ENCODE results near the gene GRAMD2A. TPM values are rescaled to one million over a fixed set of nuclear protein-coding genes. Genes with fewer than 3 reads are reported as not detected.

The GRAMD2A gene
- total RNA-seq, 4 donors from 2014 or later: 1.1 to 2.9 (median 2.2) TPM

GRCh38 chr15:72136170-72137051 is 61.2 kb downstream of the GRAMD2A start:
- Histone ChIP-seq H3K36me3 (peaks cover 0 to 5% (median 0%) of the 10 kb centered on the region in 3 donors), H3K4me1 (no peaks in the 10 kb centered on the region), H3K9me3 (no peaks in the 10 kb centered on the region), H3K27me3 (no peaks in the 10 kb centered on the region), H3K27ac (no peak overlapping the region), H3K4me3 (no peak overlapping the region)
- no peak for TF ChIP-seq CTCF (IDR thresholded peaks at IDR 0.05)
- TF ChIP-seq EP300 (IDR thresholded peaks at IDR 0.05): no peak
- no peak for TF ChIP-seq POLR2A (IDR thresholded peaks at IDR 0.05)
- no peak for DNase-seq (ENCODE audit: low spot score in 2 of 2)
- 64 to 68% methylated on average over 4 of the region's 4 CpGs for WGBS, 2 donors

GRCh38 chr15:72135719-72136118 is 61.9 kb downstream of the GRAMD2A start:
- Histone ChIP-seq H3K36me3 (peaks cover 0 to 5% (median 0%) of the 10 kb centered on the region in 3 donors), H3K9me3 (no peaks in the 10 kb centered on the region), H3K27me3 (no peaks in the 10 kb centered on the region), H3K4me3 (no peak overlapping the region), H3K27ac (no peak overlapping the region), H3K4me1 (no peaks in the 10 kb centered on the region)
- DNase-seq (ENCODE audit: low spot score in 2 of 2): no peak
- 46 to 47% methylated on average over 2 of the region's 2 CpGs for WGBS, 2 donors
- TF ChIP-seq POLR2A (IDR thresholded peaks at IDR 0.05): no peak
- no peak for TF ChIP-seq CTCF (IDR thresholded peaks at IDR 0.05)
- TF ChIP-seq EP300 (IDR thresholded peaks at IDR 0.05): no peak

GRCh38 chr15:72133211-72133610 is 64.4 kb downstream of the GRAMD2A start:
- H3K4me1 ChIP-seq: no peaks in the 10 kb centered on the region
- TF ChIP-seq POLR2A (IDR thresholded peaks at IDR 0.05): no peak
- H3K27ac ChIP-seq: no peak overlapping the region
- no peak overlapping the region for H3K4me3 ChIP-seq
- WGBS, 2 donors: 89 to 91% methylated on average over 1 of the region's 1 CpG
- DNase-seq (ENCODE audit: low spot score in 2 of 2): no peak
- no peaks in the 10 kb centered on the region for H3K9me3 ChIP-seq
- no peaks in the 10 kb centered on the region for H3K36me3 ChIP-seq
- no peaks in the 10 kb centered on the region for H3K27me3 ChIP-seq

- Histone ChIP-seq H3K9me3 (no peaks in the 10 kb centered on the region), H3K4me3 (no peak overlapping the region), H3K27ac (no peak overlapping the region), H3K4me1 (no peaks in the 10 kb centered on the region), H3K27me3 (no peaks in the 10 kb centered on the region), H3K36me3 (no peaks in the 10 kb centered on the region)
- WGBS, 2 donors: 61 to 63% methylated on average over 3 of the region's 3 CpGs
- TF ChIP-seq POLR2A (IDR thresholded peaks at IDR 0.05) (no peak), EP300 (IDR thresholded peaks at IDR 0.05) (no peak), CTCF (IDR thresholded peaks at IDR 0.05) (no peak)
- DNase-seq (ENCODE audit: low spot score in 2 of 2): no peak
Observed at GRCh38 chr15:72131922-72132321, 65.7 kb downstream of the GRAMD2A start.

GRCh38 chr15:72130272-72130671 is 67.3 kb downstream of the GRAMD2A start:
- Histone ChIP-seq H3K36me3 (no peaks in the 10 kb centered on the region), H3K4me1 (no peaks in the 10 kb centered on the region), H3K9me3 (no peaks in the 10 kb centered on the region), H3K27me3 (no peaks in the 10 kb centered on the region), H3K27ac (no peak overlapping the region), H3K4me3 (no peak overlapping the region)
- TF ChIP-seq CTCF (IDR thresholded peaks at IDR 0.05): no peak
- no peak for TF ChIP-seq POLR2A (IDR thresholded peaks at IDR 0.05)
- no peak for TF ChIP-seq EP300 (IDR thresholded peaks at IDR 0.05)
- WGBS, 2 donors: 95 to 98% methylated on average over 4 of the region's 4 CpGs
- DNase-seq (ENCODE audit: low spot score in 2 of 2): no peak

All from tibial nerve (tissue), 4 donors.